SU-DHL-6 (cell line): ENCODE results near the gene PLPP6.

Experiments
- EZH2phosphoT487 ChIP-seq: fragments of 200-600 bp; sonication (generic), shearing (Covaris generic); conservative IDR thresholded peaks from 2 replicates; pipeline ENCODE4 v1.6.1; 2018; ENCODE audit warnings: mild to moderate bottlenecking, antibody characterized with exemption, low read length, moderate library complexity, mixed read lengths
- TF ChIP-seq, protein P1 (sequence below): fragments of 200-600 bp; sonication (generic); IDR thresholded peaks from one replicate; pipeline ENCODE4 v1.5.1; 2017; ENCODE audit warnings: antibody characterized with exemption, mild to moderate bottlenecking, low read length, moderate library complexity; ENCODE audit not compliant: insufficient read depth, poor library complexity, severe bottlenecking

- TF ChIP-seq, protein P1, sequence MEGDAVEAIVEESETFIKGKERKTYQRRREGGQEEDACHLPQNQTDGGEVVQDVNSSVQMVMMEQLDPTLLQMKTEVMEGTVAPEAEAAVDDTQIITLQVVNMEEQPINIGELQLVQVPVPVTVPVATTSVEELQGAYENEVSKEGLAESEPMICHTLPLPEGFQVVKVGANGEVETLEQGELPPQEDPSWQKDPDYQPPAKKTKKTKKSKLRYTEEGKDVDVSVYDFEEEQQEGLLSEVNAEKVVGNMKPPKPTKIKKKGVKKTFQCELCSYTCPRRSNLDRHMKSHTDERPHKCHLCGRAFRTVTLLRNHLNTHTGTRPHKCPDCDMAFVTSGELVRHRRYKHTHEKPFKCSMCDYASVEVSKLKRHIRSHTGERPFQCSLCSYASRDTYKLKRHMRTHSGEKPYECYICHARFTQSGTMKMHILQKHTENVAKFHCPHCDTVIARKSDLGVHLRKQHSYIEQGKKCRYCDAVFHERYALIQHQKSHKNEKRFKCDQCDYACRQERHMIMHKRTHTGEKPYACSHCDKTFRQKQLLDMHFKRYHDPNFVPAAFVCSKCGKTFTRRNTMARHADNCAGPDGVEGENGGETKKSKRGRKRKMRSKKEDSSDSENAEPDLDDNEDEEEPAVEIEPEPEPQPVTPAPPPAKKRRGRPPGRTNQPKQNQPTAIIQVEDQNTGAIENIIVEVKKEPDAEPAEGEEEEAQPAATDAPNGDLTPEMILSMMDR, result no peak
- no peak for TF ChIP-seq EZH2phosphoT487
These were observed 28.1 kb downstream of the PLPP6 start for GRCh38 chr9:4690144-4690543.
